Mammary epithelial cell (primary cell): ENCODE results near the gene SMIM24.

ENCODE experiments used
- EZH2 ChIP-seq: IDR thresholded peaks from 2 replicates; pipeline ENCODE4 v1.6.1; 2012; ENCODE audit warnings: low read length, inconsistent platforms, borderline replicate concordance
- TF ChIP-seq, protein P1 (sequence below), 2 donors: IDR thresholded peaks in 1 of 2; conservative IDR thresholded peaks in 1 of 2; 2 replicates each; pipeline ENCODE4 v1.5.1; 2011 to 2012; ENCODE audit warnings: inconsistent platforms in 2 of 2, low read length in 2 of 2, mild to moderate bottlenecking in 2 of 2, control low read depth in 1 of 2, low read depth in 1 of 2; ENCODE audit not compliant: insufficient read depth in 1 of 2; ENCODE audit errors: extremely low read depth in 1 of 2

GRCh38 chr19:3442487-3443071 lies 37.7 kb downstream of the SMIM24 start:
- TF ChIP-seq, protein P1, sequence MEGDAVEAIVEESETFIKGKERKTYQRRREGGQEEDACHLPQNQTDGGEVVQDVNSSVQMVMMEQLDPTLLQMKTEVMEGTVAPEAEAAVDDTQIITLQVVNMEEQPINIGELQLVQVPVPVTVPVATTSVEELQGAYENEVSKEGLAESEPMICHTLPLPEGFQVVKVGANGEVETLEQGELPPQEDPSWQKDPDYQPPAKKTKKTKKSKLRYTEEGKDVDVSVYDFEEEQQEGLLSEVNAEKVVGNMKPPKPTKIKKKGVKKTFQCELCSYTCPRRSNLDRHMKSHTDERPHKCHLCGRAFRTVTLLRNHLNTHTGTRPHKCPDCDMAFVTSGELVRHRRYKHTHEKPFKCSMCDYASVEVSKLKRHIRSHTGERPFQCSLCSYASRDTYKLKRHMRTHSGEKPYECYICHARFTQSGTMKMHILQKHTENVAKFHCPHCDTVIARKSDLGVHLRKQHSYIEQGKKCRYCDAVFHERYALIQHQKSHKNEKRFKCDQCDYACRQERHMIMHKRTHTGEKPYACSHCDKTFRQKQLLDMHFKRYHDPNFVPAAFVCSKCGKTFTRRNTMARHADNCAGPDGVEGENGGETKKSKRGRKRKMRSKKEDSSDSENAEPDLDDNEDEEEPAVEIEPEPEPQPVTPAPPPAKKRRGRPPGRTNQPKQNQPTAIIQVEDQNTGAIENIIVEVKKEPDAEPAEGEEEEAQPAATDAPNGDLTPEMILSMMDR (conservative IDR thresholded peaks at IDR 0.05 in 1 of 2, IDR thresholded peaks at IDR 0.05 in 1 of 2; ENCODE audit: extremely low read depth in 1 of 2, insufficient read depth in 1 of 2, low read depth in 1 of 2, low read length in 2 of 2), result no peak
- TF ChIP-seq EZH2, result no peak
